Fibroblast of villous mesenchyme (primary cell): ENCODE results near the gene MYH9. TPM values are rescaled to one million over a fixed set of nuclear protein-coding genes. Genes with fewer than 3 reads are reported as not detected.
A peak's percentile ranks its signal among the peaks of the same experiment; 100 is the strongest.
"Not testable (repeated sequence)": the region's sequence is repeated elsewhere in the genome, so short reads cannot be mapped to it uniquely, and the experiment has no call there.

Experiments used
- DNase-seq: peaks from one replicate; pipeline ENCODE4 v3.0.0-alpha.2; 2010; ENCODE audit warnings: low read depth
- H3K4me3 ChIP-seq: 2 replicates; pipeline ENCODE4 v1.5.1; 2011; ENCODE audit warnings: low read depth, mild to moderate bottlenecking, low read length
- total RNA-seq: library from RNA; depleted of rRNA; stranded (reverse); fragments of >200 nt; gene quantifications from 2 replicates; pipeline ENCODE4 v1.2.3, GENCODE V29; 2012
- TF ChIP-seq, protein P1 (sequence below): IDR thresholded peaks from 2 replicates; pipeline ENCODE4 v1.5.1; 2012; ENCODE audit warnings: low read depth, mild to moderate bottlenecking, low read length; ENCODE audit not compliant: insufficient read depth

MYH9 gene
- total RNA-seq, 1 donor: 1,420 TPM

DNA sequence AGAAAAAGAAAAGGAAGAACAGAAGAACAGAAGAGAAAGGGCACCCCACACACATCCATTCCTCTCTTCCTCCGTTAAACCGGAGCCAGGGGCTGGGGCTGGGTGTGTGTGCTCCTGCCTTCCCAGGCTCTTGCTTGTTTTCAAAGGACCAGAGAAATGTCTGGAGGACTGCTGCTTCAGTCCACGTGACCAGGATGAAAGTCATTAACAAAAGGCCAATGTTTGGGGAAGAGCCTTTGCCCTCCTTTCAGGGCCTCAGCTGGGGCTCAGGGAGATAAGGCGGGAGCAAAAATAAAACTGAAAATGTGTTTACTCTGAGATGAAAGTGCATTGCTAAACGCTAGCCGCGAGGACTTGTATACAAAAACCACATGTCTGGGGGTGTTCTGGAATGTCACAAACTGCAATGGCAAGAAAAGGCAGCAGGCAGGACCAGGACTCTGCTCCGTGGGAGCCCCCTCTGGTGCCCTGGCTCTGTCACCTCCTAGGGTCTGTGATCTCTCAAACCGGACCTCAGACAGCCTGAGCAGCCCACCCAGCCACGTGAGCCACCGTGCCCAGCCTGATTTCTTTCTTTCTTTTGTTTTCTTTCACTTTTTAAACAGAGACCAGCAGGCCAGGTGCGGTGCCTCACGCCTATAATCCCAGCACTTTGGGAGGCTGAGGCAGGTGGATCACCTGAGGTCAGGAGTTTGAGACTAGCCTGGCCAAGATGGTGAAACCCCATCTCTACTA is 31.6 kb upstream of the MYH9 start:
- DNase-seq: peak; percentile 100
- TF ChIP-seq, protein P1, sequence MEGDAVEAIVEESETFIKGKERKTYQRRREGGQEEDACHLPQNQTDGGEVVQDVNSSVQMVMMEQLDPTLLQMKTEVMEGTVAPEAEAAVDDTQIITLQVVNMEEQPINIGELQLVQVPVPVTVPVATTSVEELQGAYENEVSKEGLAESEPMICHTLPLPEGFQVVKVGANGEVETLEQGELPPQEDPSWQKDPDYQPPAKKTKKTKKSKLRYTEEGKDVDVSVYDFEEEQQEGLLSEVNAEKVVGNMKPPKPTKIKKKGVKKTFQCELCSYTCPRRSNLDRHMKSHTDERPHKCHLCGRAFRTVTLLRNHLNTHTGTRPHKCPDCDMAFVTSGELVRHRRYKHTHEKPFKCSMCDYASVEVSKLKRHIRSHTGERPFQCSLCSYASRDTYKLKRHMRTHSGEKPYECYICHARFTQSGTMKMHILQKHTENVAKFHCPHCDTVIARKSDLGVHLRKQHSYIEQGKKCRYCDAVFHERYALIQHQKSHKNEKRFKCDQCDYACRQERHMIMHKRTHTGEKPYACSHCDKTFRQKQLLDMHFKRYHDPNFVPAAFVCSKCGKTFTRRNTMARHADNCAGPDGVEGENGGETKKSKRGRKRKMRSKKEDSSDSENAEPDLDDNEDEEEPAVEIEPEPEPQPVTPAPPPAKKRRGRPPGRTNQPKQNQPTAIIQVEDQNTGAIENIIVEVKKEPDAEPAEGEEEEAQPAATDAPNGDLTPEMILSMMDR: no peak
- H3K4me3 ChIP-seq: peak overlapping the region; percentile 37

DNA sequence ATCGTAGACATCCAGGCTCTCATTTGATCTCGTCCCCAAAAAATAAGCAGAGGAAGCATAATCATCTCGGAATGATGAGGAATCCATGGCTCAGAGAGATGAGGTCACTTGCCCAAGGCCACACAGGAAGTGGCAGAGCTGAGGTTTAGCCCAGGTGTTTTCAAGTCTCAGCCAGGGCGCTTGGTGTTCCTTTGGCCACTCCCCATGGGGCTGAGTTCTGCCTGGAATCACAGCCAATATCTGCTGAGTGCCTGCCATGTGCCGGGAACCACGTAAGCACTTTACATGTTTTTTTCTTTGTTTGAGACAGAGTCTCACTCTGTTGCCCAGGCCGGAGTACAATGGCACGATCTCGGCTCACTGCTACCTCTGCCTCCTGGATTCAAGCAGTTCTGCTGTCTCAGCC is 29.5 kb upstream of the MYH9 start:
- TF ChIP-seq, protein P1: no peak
- no peak overlapping the region for H3K4me3 ChIP-seq
- DNase-seq: no peak

DNA sequence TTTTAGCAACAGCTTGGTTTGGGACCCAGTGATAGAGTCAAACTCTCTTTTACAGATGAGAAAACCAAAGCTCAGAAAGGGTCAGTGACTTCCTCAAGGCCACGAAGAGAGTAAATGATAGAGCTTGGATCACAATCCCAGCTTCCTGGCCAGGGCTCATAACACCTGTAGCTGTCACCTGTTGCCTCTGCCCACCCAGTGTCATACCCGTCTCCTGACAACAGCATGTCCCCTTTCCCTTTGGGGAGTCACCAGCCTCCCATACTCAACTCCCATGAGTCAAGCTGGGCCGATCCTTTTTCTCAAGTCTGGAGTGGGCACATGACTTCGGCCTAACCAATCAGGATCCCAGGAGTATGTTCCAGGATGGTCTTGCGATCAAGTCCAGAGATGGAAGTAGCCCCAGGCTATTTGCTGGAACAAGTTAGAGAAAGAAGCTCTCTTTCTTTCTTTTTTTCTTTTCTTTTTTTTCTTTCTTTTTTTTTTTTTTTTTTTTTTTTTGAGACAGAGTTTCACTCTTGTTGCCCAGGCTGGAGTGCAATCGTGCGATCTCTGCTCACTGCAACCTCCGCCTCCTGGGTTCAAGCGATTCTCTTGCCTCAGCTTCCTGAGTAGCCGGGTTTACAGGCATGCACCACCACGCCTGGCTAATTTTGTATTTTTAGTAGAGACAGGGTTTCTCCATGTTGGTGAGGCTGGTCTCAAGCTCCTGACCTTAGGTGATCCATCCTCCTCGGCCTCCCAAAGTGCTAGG is 27.8 kb upstream of the MYH9 start:
- no peak overlapping the region for H3K4me3 ChIP-seq
- no peak for DNase-seq
- TF ChIP-seq, protein P1: no peak

DNA sequence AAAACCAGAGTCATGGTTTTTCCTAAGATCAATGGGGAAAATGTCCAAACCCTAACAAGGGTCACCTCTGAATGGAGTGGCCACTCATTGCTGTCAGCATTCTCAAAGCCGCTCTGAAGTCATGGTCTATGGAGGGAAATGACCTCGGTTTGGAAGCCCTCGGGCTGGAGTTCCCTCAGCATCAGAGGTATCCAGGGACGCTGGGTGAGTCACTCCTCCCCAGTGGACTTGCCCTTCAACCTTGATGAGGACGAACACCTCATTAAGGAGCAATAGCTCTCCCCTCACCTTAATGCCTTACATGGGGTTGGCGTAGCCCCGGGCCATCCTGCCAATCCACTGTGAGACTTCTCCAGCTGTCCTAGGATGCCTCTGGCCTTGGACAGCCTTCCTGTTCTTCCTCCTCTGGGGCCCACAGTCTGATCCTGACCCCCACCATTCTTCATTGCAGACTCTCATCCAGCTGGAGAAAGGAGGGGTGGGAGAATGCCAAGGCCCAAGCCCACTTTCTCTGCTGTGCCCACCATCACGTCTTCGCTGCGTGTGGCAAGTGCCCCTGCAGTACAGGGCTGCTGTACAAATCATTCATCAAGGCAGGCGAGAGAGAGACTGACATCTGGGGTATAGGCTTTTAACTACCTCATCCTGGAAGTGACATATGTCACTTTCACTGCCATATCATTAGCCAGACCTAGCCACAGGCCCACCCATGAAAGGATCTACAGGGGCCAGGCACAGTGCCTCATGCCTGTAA is 25.4 kb upstream of the MYH9 start:
- no peak for DNase-seq
- no peak overlapping the region for H3K4me3 ChIP-seq
- TF ChIP-seq, protein P1: no peak

DNA sequence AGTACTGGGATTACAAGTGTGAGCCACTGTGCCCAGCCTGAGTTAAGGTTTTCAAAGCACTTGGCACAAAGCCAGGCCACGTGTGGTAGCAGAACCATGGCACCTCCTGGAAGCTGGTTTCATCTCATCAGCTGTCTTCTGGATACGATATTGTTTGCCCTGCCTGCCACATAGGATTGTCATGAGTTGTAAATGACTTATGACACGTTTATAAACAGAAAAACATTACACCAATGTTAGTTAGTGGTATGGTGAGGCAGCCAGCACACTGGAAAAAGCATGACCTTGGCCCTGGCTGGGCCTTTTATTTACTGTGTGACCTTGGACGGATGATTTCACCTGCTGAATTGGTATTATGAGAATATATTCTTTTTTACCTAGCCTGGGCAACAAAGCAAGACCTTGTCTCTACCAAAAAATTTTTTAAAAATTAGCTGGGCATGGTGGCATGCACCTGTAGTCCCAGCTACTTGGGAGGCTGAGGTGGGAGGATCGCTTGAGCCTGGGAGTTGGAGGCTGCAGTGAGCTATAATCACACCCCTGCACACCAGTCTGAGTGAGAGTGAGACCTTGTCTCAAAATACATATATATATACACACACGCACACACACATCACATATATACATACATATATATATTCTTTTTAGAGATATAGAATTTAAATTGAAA is 24.0 kb upstream of the MYH9 start:
- TF ChIP-seq, protein P1: no peak
- H3K4me3 ChIP-seq: no peak overlapping the region
- no peak for DNase-seq

DNA sequence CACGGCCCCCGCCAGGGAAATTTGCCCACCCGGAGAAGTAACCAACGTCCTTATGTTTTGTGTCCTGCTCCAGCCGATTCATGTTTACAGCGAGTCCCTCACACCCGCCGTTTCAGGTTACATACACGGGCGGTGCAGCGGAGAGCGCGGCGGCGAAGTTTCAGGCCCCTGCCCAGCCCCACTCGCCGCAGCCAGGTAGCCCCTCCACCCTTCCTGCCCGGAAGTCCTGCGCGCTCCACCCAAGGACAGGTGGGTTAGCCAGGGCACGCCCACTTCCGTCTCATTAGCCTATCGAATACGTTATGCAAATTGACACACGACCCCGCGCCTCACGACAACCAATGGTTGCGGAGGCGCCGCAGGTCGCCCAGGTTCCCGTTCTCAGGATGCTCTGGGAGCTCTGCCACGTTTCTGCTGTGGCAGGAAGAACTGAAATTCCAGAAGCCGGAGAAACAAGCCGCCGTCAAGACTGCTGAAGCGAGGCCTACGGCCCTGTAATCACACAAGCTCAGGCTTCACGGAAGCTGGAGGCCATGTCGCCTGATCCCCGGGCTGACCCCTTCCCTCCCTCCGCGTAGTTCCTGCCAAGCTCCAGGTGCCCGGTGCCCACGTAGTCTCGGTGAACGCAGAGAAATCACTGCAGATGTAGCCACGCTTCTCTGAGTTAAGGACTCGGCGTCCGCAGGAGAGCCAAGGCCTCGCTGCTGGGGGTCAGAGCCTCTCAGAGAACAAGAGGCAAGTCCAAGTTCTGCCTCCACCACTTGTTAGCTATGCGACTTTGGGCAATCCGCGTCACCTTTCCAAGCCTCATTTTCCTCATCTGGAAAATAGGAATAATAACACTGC is 22.4 kb upstream of the MYH9 start:
- peak; percentile 60 for DNase-seq
- H3K4me3 ChIP-seq: peak overlapping the region; percentile 6
- TF ChIP-seq, protein P1: no peak

DNA sequence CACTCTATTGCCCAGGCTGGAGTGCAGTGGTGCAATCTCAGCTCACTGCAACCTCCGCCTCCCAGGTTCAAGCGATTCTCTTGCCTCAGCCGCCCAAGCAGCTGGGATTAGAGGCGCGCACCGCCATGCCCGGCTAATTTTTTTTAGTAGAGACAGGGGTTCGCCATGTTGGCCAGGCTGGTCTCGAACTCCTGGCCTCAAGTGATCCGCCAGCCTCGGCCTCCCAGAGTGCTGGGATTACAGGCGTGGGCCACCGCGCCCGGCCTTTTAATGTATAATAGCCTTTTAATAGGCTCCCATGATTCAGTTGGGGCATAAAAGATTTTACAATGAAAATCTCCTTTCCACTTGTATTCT is 21.8 kb upstream of the MYH9 start:
- not testable (repeated sequence) for H3K4me3 ChIP-seq, DNase-seq
